Gastroesophageal sphincter (tissue), 4 donors: ENCODE data around the gene MEGF11. TPM values are rescaled to one million over a fixed set of nuclear protein-coding genes. Genes with fewer than 3 reads are reported as not detected.

Experiments used
- ATAC-seq: fragments of 150-250 bp; one replicate; pipeline ENCODE4 v1.9.1; 2016; ENCODE audit warnings: mild to moderate bottlenecking, moderate library complexity
- H3K27ac ChIP-seq, 4 donors: fragments of 200-600 bp; sonication (generic) in 3 of 4; 1 replicate in 3 of 4; 2 replicates in 1 of 4; pipeline ENCODE4 v1.5.1; 2016 to 2019
- H3K27me3 ChIP-seq: fragments of 200-600 bp; sonication (generic); one replicate; pipeline ENCODE4 v1.5.1; 2019
- H3K36me3 ChIP-seq, 2 donors: fragments of 200-600 bp; sonication (generic); one replicate each; pipeline ENCODE4 v1.5.1; 2019; ENCODE audit warnings: control low read depth in 1 of 2
- H3K4me1 ChIP-seq, 3 donors: fragments of 200-600 bp; sonication (generic); 1 replicate in 2 of 3; 2 replicates in 1 of 3; pipeline ENCODE4 v1.5.1; 2016 to 2019; ENCODE audit warnings: control low read depth in 2 of 3
- H3K4me3 ChIP-seq, 2 donors: fragments of 200-600 bp; sonication (generic); one replicate each; pipeline ENCODE4 v1.5.1; 2019; ENCODE audit warnings: mild to moderate bottlenecking in 1 of 2, moderate library complexity in 1 of 2
- H3K9me3 ChIP-seq, 3 donors: fragments of 200-600 bp; sonication (generic); one replicate each; pipeline ENCODE4 v1.5.1; 2017 to 2019; ENCODE audit warnings: control low read depth in 2 of 3
- CTCF ChIP-seq, 4 experiments: fragments of 200-600 bp in 2 of 4; fragments of 450-650 bp in 2 of 4; sonication (generic) in 1 of 4; IDR thresholded peaks; one replicate each; pipeline ENCODE4 v1.5.1; 2017 to 2019; ENCODE audit warnings: antibody characterized with exemption in 4 of 4, mild to moderate bottlenecking in 2 of 4, moderate library complexity in 2 of 4
- EP300 ChIP-seq: sonication (generic); formaldehyde crosslinking; IDR thresholded peaks from one replicate; pipeline ENCODE4 v1.6.1; 2017; ENCODE audit warnings: antibody characterized with exemption, mild to moderate bottlenecking
- POLR2A ChIP-seq, 2 donors: fragments of 450-650 bp; IDR thresholded peaks; one replicate each; pipeline ENCODE4 v1.6.1; 2017; ENCODE audit warnings: antibody characterized with exemption in 2 of 2, mild to moderate bottlenecking in 2 of 2, moderate library complexity in 1 of 2
- POLR2AphosphoS5 ChIP-seq: sonication (generic); formaldehyde crosslinking; IDR thresholded peaks from one replicate; pipeline ENCODE4 v1.6.1; 2017; ENCODE audit warnings: antibody characterized with exemption
- WGBS, 2 donors: methylation state at CpG; one replicate each; pipeline ENCODE4 v1.1.5; 2018; ENCODE audit warnings: low coverage in 1 of 2; 5-methylcytosine and 5-hydroxymethylcytosine counted together
- total RNA-seq, 4 donors: library from RNA; depleted of rRNA; stranded (reverse); fragments of >200 nt; gene quantifications; one replicate each; pipeline ENCODE4 v1.1.0, GENCODE V29; 2016

Gene MEGF11
- total RNA-seq, 4 donors from 2014 or later: 0.08 TPM; not detected in 3

- Histone ChIP-seq H3K27me3 (no peaks in the 10 kb centered on the region), H3K27ac (no peak overlapping the region), H3K4me3 (no peak overlapping the region), H3K36me3 (peaks cover 0 to 79% of the 10 kb centered on the region in 2 donors), H3K4me1 (peaks cover 0 to 18% (median 0%) of the 10 kb centered on the region in 3 donors), H3K9me3 (no peaks in the 10 kb centered on the region)
- no peak for TF ChIP-seq CTCF (IDR thresholded peaks at IDR 0.05)
- no peak for TF ChIP-seq POLR2AphosphoS5
- TF ChIP-seq POLR2A (IDR thresholded peaks at IDR 0.05): no peak
- ATAC-seq: no peak
- 43 to 57% methylated on average over 1 to 2 of the region's 2 CpGs for WGBS, 2 donors
Observed at GRCh38 chr15:65901336-65901735, 352.2 kb downstream of the MEGF11 start.

GRCh38 chr15:65900488-65900887 is 353.1 kb downstream of the MEGF11 start:
- 94 to 100% methylated on average over 3 of the region's 3 CpGs for WGBS, 2 donors
- TF ChIP-seq EP300 (no peak), POLR2AphosphoS5 (no peak)
- H3K36me3 ChIP-seq: peaks cover 0 to 79% of the 10 kb centered on the region in 2 donors
- H3K27ac ChIP-seq: no peak overlapping the region
- H3K9me3 ChIP-seq: no peaks in the 10 kb centered on the region
- no peak overlapping the region for H3K4me3 ChIP-seq
- ATAC-seq: no peak
- no peaks in the 10 kb centered on the region for H3K27me3 ChIP-seq
- peaks cover 0 to 18% (median 0%) of the 10 kb centered on the region in 3 donors for H3K4me1 ChIP-seq

- WGBS, 2 donors: 69 to 81% methylated on average over 2 of the region's 2 CpGs
- H3K36me3 ChIP-seq: peaks cover 0 to 70% of the 10 kb centered on the region in 2 donors
- H3K4me3 ChIP-seq: no peak overlapping the region
- H3K4me1 ChIP-seq: no peaks in the 10 kb centered on the region
- no peak for TF ChIP-seq EP300
- TF ChIP-seq CTCF (IDR thresholded peaks at IDR 0.05): no peak
- no peak for TF ChIP-seq POLR2A (IDR thresholded peaks at IDR 0.05)
- TF ChIP-seq POLR2AphosphoS5: no peak
- ATAC-seq: no peak
- H3K27ac ChIP-seq: no peak overlapping the region
- no peaks in the 10 kb centered on the region for H3K9me3 ChIP-seq
- no peaks in the 10 kb centered on the region for H3K27me3 ChIP-seq
Observed at GRCh38 chr15:65896236-65896635, 357.3 kb downstream of the MEGF11 start.

- TF ChIP-seq EP300 (no peak), POLR2A (IDR thresholded peaks at IDR 0.05) (no peak), POLR2AphosphoS5 (no peak), CTCF (IDR thresholded peaks at IDR 0.05) (no peak)
Observed at GRCh38 chr15:65893060-65893459, 360.5 kb downstream of the MEGF11 start.

GRCh38 chr15:65888981-65889380 is 364.6 kb downstream of the MEGF11 start:
- Histone ChIP-seq H3K4me1 (no peaks in the 10 kb centered on the region), H3K4me3 (no peak overlapping the region), H3K27me3 (no peaks in the 10 kb centered on the region), H3K36me3 (peaks cover 7 to 72% of the 10 kb centered on the region in 2 donors), H3K9me3 (no peaks in the 10 kb centered on the region), H3K27ac (no peak overlapping the region)
- WGBS, 2 donors: 60 to 73% methylated on average over 3 of the region's 3 CpGs
- TF ChIP-seq EP300 (no peak), POLR2AphosphoS5 (no peak), CTCF (IDR thresholded peaks at IDR 0.05) (no peak), POLR2A (IDR thresholded peaks at IDR 0.05) (no peak)
- no peak for ATAC-seq

More at GRCh38 chr15:65893060-65893459, 360.5 kb downstream of the MEGF11 start:
- Histone ChIP-seq H3K36me3 (peaks cover under 1 to 58% of the 10 kb centered on the region in 2 donors), H3K27ac (no peak overlapping the region), H3K27me3 (no peaks in the 10 kb centered on the region), H3K4me1 (no peaks in the 10 kb centered on the region), H3K9me3 (no peaks in the 10 kb centered on the region), H3K4me3 (no peak overlapping the region)
- no peak for ATAC-seq
- WGBS, 2 donors: 80 to 81% methylated on average over 3 to 5 of the region's 5 CpGs
